Naive thymus-derived CD8-positive, alpha-beta T cell (primary cell): Measurements from ENCODE around the gene GPNMB. TPM values are rescaled to one million over a fixed set of nuclear protein-coding genes. Genes with fewer than 3 reads are reported as not detected.
"Not testable (repeated sequence)": the region's sequence is repeated elsewhere in the genome, so short reads cannot be mapped to it uniquely, and the experiment has no call there.

Experiments used
- ATAC-seq, 2 donors: fragments of 150-1000 bp; cut with Tn5 transposase in 1 of 2; sonication (Bioruptor Pico), chemical (Tn5 transposase) in 1 of 2; 1 replicate in 1 of 2; 2 replicates in 1 of 2; pipeline ENCODE4 v1.10.0; 2021; ENCODE audit warnings: mild to moderate bottlenecking in 2 of 2, moderate library complexity in 2 of 2
- POLR2A ChIA-PET: fragments of 350-600 bp; sonication (Branson Sonifier 250); formaldehyde crosslinking; loops from one replicate; lab custom pipeline; 2021; ENCODE audit warnings: antibody characterized with exemption; lab: Charles Lee
- DNase-seq, 10 donors: peaks; one replicate each; pipeline versions ENCODE4 v3.0.0 to v3.0.0-alpha.2; 2020 to 2022
- H3K27ac Mint-ChIP-seq, 10 donors: one replicate each; pipeline ENCODE4 v1.8.0; 2020 to 2022; ENCODE audit warnings: mild to moderate bottlenecking in 10 of 10, mixed read lengths in 10 of 10, moderate library complexity in 4 of 10, inconsistent platforms in 1 of 10
- H3K27me3 Mint-ChIP-seq, 5 donors: one replicate each; pipeline ENCODE4 v1.8.0; 2021 to 2022; ENCODE audit warnings: mixed read lengths in 5 of 5
- H3K36me3 Mint-ChIP-seq, 3 donors: one replicate each; pipeline ENCODE4 v1.8.0; 2020 to 2022; ENCODE audit warnings: mixed read lengths in 3 of 3, mild to moderate bottlenecking in 2 of 3, inconsistent platforms in 1 of 3
- H3K4me1 Mint-ChIP-seq, 4 donors: one replicate each; pipeline ENCODE4 v1.8.0; 2021 to 2022; ENCODE audit warnings: mixed read lengths in 4 of 4
- H3K4me3 Mint-ChIP-seq, 10 donors: one replicate each; pipeline ENCODE4 v1.8.0; 2020 to 2022; ENCODE audit warnings: mild to moderate bottlenecking in 10 of 10, mixed read lengths in 10 of 10, moderate library complexity in 6 of 10, inconsistent platforms in 1 of 10
- H3K9me3 Mint-ChIP-seq, 9 donors: one replicate each; pipeline ENCODE4 v1.8.0; 2020 to 2022; ENCODE audit warnings: mixed read lengths in 9 of 9, mild to moderate bottlenecking in 3 of 9, inconsistent platforms in 1 of 9, moderate library complexity in 1 of 9
- polyA plus RNA-seq, 3 donors: library from polyadenylated mRNA; unstranded; fragments of 300-500 nt; fragmentation: Illumina TruSeq; gene quantifications; one replicate each; pipeline ENCODE4 v1.2.3, GENCODE V29; 2021
- total RNA-seq, 8 experiments: library from RNA in 2 of 8; stranded (reverse) in 2 of 8; gene quantifications; one replicate each; pipeline ENCODE4 v1.2.3 and lab custom pipeline; 2021 to 2026

GPNMB gene
- total and polyA plus RNA-seq, 5 experiments from 2014 or later, result 5.9 to 6.3 TPM; not detected in 3

DNA sequence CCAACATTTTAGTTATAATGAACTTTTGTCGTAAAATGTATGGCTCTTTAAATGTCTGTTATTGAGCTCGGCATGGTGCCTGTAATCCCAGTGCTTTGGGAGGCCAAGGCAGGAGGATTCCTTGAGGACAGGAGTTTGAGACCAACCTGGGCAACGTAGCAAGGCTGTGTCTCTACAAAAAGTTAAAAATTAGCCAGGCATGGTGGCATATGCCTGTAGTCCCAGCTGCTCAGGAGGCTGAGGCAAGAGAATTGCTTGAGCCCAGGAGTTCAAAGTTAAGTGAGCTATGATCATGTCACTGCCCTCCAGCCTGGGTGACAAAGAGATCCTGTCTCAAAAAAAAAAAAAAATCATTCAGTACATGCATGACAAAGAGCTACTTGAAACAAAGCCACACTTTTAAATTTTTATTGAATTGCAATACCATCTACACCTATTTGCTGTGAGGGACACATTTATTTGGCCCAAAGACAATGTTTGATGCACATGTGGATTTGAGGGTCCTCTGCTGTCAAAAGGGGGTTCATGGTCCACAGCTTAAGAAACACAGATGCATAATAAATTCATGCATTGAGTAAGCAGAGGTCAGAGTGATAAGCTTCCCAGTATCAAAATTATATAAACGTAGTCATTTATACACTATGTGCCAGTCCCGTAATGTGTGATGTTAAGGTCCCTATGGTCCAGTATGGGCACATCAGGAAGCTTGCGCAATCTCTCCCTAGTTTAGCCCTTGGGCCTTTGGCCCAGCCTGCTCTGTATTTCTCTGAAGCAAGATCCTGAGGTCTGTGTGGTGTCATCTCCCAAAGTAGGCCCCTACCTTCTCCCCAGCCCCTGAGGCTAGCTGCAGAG, 48.2 kb downstream of the GPNMB start:
- Mint-ChIP-seq H3K4me1 (peaks cover 6 to 20% (median 12%) of the 10 kb centered on the region in 4 donors), H3K27ac (peak overlapping the region in 1 of 10 donors; percentile 64), H3K27me3 (peaks cover 0 to 5% (median 0%) of the 10 kb centered on the region in 5 donors), H3K4me3 (no peak overlapping the region), H3K36me3 (no peaks in the 10 kb centered on the region), H3K9me3 (peaks cover 0 to 4% (median 0%) of the 10 kb centered on the region in 9 donors)
- DNase-seq (no peak), ATAC-seq (no peak)
- POLR2A ChIA-PET, result interaction anchor here (0.6 kb wide), 2 partner anchors 234 to 238 kb away, joined by 3 read pairs; partner anchors contain the start of gene TRA2A

DNA sequence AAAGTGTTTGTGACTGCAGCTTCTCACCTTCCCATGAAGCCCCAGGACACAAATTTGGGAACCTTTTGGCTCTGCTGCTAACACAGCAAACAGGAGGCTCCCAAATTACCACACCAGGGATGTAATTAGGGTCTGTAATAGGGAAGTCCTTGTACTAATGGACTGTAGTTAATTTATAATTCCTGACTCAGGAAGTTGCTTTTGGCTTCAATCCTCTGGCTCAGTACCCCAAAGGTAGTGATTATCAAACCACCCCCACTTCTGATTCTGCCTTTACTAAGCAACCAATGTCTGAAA, 48.8 kb downstream of the GPNMB start:
- Mint-ChIP-seq H3K4me3 (no peak overlapping the region), H3K4me1 (peaks cover 10 to 21% (median 18%) of the 10 kb centered on the region in 4 donors), H3K27ac (peak overlapping the region in 1 of 10 donors; percentile 64), H3K9me3 (peaks cover 0 to 4% (median 0%) of the 10 kb centered on the region in 9 donors), H3K27me3 (peaks cover 0 to 5% (median 0%) of the 10 kb centered on the region in 5 donors), H3K36me3 (no peaks in the 10 kb centered on the region)
- ATAC-seq, result no peak
- DNase-seq, result no peak
- POLR2A ChIA-PET, result interaction anchor here (0.6 kb wide), 1 partner anchor 234 kb away, joined by 3 read pairs; no protein-coding TSS in a partner anchor

DNA sequence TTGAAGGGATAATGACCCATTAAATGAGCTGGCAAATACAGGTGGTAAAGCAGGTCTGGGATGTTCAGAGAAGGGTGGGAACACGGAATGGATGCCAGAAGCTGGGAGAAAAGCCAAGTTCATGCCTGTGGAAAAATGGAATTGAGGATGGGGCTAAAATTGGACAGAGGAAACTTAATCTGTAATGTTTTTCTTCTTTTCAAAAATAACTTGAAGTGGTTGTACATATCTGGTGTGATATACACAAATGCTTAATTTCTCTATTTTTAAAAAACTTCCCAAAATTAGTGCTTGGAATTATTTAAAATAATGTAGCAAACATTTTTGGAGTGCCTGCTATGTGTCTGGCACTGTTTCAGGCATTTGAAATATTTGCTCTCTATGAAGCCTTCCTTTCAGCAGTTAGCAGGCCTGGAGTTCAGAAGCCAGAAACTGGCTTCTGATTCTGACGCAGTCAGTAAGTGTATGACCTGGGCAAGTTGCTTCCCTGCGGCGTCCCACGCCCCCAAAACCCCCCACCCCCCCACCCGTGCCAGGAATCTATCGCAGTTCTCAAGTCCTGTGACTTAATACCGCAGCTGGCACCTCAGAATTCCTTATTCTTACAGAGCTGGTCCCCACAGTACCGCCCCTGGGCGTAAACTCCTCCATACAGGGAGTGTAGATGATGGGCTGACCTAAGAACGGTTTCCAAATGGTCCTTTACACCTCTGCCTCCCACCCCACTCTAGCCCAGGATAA, 51.7 kb downstream of the GPNMB start:
- peaks cover 0 to 5% (median 0%) of the 10 kb centered on the region in 5 donors for H3K27me3 Mint-ChIP-seq
- H3K4me3 Mint-ChIP-seq, result peak overlapping the region; percentile 87 to 95 (median 92)
- ATAC-seq, result peak in 1 of 2 donors; percentile 2
- H3K27ac Mint-ChIP-seq, result peak overlapping the region; percentile 94 to 99 (median 98)
- peaks cover 0 to 25% (median 7%) of the 10 kb centered on the region in 3 donors for H3K36me3 Mint-ChIP-seq
- peaks cover 0 to 4% (median 0%) of the 10 kb centered on the region in 9 donors for H3K9me3 Mint-ChIP-seq
- no peak for DNase-seq
- peaks cover 25 to 44% (median 42%) of the 10 kb centered on the region in 4 donors for H3K4me1 Mint-ChIP-seq
- POLR2A ChIA-PET, result interaction anchor here (0.6 to 2.9 kb wide), 11 partner anchors 29 to 382 kb away, joined by 3 to 13 read pairs (median 4); partner anchors contain the start of gene FAM221A

DNA sequence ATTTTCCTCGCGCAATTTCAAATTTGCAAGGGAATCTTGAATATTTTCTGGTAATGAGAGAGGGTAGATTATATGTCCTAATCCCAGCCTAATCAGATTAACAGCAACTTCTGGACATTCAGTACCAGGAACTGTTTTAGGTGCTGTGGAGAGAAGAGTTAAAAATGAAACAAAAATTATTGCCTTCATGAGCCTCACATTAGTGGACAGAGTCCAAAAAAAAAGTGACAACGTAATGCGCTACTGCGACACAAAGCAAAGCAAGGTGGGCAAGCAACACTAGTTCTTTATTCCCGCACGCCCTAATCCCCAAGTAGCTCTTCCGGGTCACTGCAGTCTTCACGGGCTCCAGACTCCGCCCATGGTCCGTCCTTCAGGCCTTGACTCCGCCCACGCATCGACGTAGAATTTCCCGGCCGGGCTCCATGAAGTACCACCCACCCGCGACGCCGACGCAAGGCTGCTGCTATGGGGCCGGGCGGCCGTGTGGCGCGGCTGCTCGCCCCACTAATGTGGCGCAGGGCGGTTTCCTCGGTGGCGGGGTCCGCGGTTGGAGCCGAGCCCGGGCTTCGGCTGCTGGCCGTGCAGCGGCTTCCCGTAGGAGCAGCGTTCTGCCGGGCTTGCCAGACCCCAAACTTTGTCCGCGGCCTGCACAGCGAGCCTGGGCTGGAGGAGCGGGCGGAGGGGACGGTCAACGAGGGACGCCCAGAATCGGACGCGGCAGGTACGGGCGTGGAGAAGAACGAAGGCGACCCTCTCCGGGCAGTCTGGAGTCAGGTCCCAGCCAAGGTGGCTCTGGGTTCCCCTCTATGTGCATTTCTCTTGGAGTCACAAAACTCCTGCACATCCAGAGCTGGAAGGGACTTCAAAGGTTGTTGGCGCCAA, 52.6 kb downstream of the GPNMB start, which contains the start of gene MALSU1:
TSS of gene MALSU1 (plus strand) at position 455 of the 885 bp plus-strand sequence. CDS start at position 469, 14 bp downstream.
- POLR2A ChIA-PET, result interaction anchor here (0.7 to 2.9 kb wide), 8 partner anchors 30 to 1826 kb away, joined by 3 to 13 read pairs (median 4); partner anchors contain the start of genes CYCS and FAM221A
- no peaks in the 10 kb centered on the region for H3K27me3 Mint-ChIP-seq
- H3K9me3 Mint-ChIP-seq, result peaks cover 0 to 4% (median 0%) of the 10 kb centered on the region in 9 donors
- H3K27ac Mint-ChIP-seq, result peak within 1 kb of the TSS; percentile 94 to 99 (median 98)
- peaks cover 0 to 31% (median 7%) of the 10 kb centered on the region in 3 donors for H3K36me3 Mint-ChIP-seq
- H3K4me3 Mint-ChIP-seq, result peak within 1 kb of the TSS; percentile 87 to 95 (median 92)
- ATAC-seq, result peak; percentile 98 to 99
- peak; percentile 88 to 97 (median 95) for DNase-seq
- H3K4me1 Mint-ChIP-seq, result peaks cover 27 to 51% (median 46%) of the 10 kb centered on the region in 4 donors

GRCh38 chr7:23299770-23300300, 53.3 kb downstream of the GPNMB start:
- POLR2A ChIA-PET, result interaction anchor here (1.5 to 2.9 kb wide), 3 partner anchors 46 to 380 kb away, joined by 4 to 13 read pairs (median 7); partner anchors contain the start of gene FAM221A
- no peak for DNase-seq

DNA sequence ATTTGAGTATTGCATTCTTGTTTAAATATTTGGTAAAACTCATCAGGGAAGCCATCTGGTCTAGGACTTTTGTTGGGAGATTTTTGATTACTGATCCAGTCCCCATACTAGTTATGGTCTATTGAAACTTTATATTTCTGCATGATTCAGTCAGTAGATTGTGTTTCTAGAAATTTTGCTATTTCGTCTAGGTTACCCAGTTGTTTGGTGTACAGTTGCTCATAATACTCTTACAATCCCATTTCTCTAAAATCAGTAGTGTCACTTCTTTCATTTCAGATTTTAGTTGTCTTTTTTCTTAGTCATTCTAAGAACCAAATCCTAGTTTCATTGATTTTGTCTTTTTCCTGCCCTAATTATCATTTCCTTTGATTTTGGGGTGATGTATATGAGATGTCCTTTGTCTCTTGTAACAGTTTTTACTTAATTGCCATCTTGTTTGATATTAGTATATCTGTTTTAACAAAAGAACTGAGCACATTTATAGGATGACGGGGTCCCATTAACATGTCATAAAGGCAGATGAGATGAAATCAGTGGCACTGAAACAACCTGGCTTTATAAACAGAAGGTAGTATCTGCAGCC, 60.5 kb downstream of the GPNMB start:
- POLR2A ChIA-PET, result no interaction called here
- Mint-ChIP-seq H3K27ac (peak overlapping the region in 8 of 10 donors; percentile 22 to 66 (median 42)), H3K27me3 (no peaks in the 10 kb centered on the region), H3K9me3 (no peaks in the 10 kb centered on the region), H3K4me3 (no peak overlapping the region), H3K4me1 (peaks cover 31 to 55% (median 48%) of the 10 kb centered on the region in 4 donors), H3K36me3 (peaks cover 0 to 90% (median 21%) of the 10 kb centered on the region in 3 donors)
- DNase-seq, result no peak
- no peak for ATAC-seq

More at GRCh38 chr7:23299770-23300300, 53.3 kb downstream of the GPNMB start:
- H3K9me3 Mint-ChIP-seq, result peaks cover 0 to 4% (median 0%) of the 10 kb centered on the region in 9 donors
- H3K36me3 Mint-ChIP-seq, result peaks cover 0 to 38% (median 12%) of the 10 kb centered on the region in 3 donors
- H3K27ac Mint-ChIP-seq, result peak overlapping the region; percentile 94 to 99 (median 98)
- H3K4me3 Mint-ChIP-seq, result peak overlapping the region; percentile 87 to 95 (median 92)
- H3K4me1 Mint-ChIP-seq, result peaks cover 34 to 58% (median 53%) of the 10 kb centered on the region in 4 donors
- no peaks in the 10 kb centered on the region for H3K27me3 Mint-ChIP-seq
- no peak for ATAC-seq

GRCh38 chr7:23308754-23309153, 62.2 kb downstream of the GPNMB start:
- POLR2A ChIA-PET, result no interaction called here

GRCh38 chr7:23312141-23312540, 65.6 kb downstream of the GPNMB start:
- H3K27me3 Mint-ChIP-seq, DNase-seq, H3K9me3 Mint-ChIP-seq, ATAC-seq, POLR2A ChIA-PET, H3K4me3 Mint-ChIP-seq: not testable (repeated sequence)
- Mint-ChIP-seq H3K4me1 (peaks cover 7 to 22% (median 19%) of the 10 kb centered on the region in 4 donors), H3K27ac (peak overlapping the region in 8 of 10 donors; percentile 20 to 85 (median 56)), H3K36me3 (peaks cover 0 to 40% (median 6%) of the 10 kb centered on the region in 3 donors)

More at GRCh38 chr7:23308754-23309153, 62.2 kb downstream of the GPNMB start:
- Mint-ChIP-seq H3K9me3 (no peaks in the 10 kb centered on the region), H3K27me3 (no peaks in the 10 kb centered on the region), H3K4me3 (no peak overlapping the region), H3K27ac (peak overlapping the region in 2 of 10 donors; percentile 13 to 26), H3K4me1 (peaks cover 26 to 48% (median 44%) of the 10 kb centered on the region in 4 donors), H3K36me3 (peaks cover 0 to 74% (median 14%) of the 10 kb centered on the region in 3 donors)
- no peak for DNase-seq
- ATAC-seq, result no peak

- Mint-ChIP-seq H3K36me3 (peaks cover 0 to 9% (median 5%) of the 10 kb centered on the region in 3 donors), H3K9me3 (no peaks in the 10 kb centered on the region), H3K4me1 (peaks cover 4 to 18% (median 15%) of the 10 kb centered on the region in 4 donors), H3K27me3 (peaks cover 0 to 5% (median 3%) of the 10 kb centered on the region in 5 donors), H3K27ac (no peak overlapping the region), H3K4me3 (no peak overlapping the region)
- POLR2A ChIA-PET, result interaction anchor here (0.9 kb wide), 1 partner anchor 12 kb away, joined by 5 read pairs; no protein-coding TSS in a partner anchor
- DNase-seq, result no peak
- no peak for ATAC-seq
These were observed 68.8 kb downstream of the GPNMB start for GRCh38 chr7:23315366-23315765.
